Panc1 (cell line): Measurements from ENCODE around the gene ETV2. TPM values are rescaled to one million over a fixed set of nuclear protein-coding genes. Genes with fewer than 3 reads are reported as not detected.

Experiments
- ATAC-seq: fragments of 200-7000 bp; cut with Tn5 transposase; 2 replicates; pipeline ENCODE4 v1.9.1; 2020; ENCODE audit warnings: mild to moderate bottlenecking, moderate library complexity
- BruUV-seq: library from RNA; stranded (reverse); fragments of 400-500 nt; replicated peaks from 2 replicates; lab custom pipeline; 2021; lab: Mats Ljungman, UMichigan
- CTCF ChIA-PET: fragments of 300-600 bp; sonication (Branson Sonifier 250); formaldehyde crosslinking; loops from one replicate; lab custom pipeline; 2022; ENCODE audit warnings: antibody characterized with exemption; lab: Charles Lee
- POLR2A ChIA-PET: fragments of 300-600 bp; sonication (Branson Sonifier 250); formaldehyde crosslinking; loops from one replicate; lab custom pipeline; 2022; ENCODE audit warnings: antibody characterized with exemption; lab: Charles Lee
- DNase-seq: peaks from one replicate; pipeline ENCODE4 v3.0.0-alpha.2; 2010; ENCODE audit warnings: low read depth, low spot score
- H3K27ac ChIP-seq: 2 replicates; pipeline ENCODE4 v1.5.1; 2011; ENCODE audit warnings: mild to moderate bottlenecking, low read length, inconsistent platforms
- H3K27me3 ChIP-seq: fragments of 200-500 bp; sonication (Bioruptor generic); 2 replicates; pipeline ENCODE4 v1.6.0; 2014; ENCODE audit warnings: low read length, inconsistent platforms; ENCODE audit not compliant: control insufficient read depth, insufficient read depth
- H3K36me3 ChIP-seq: fragments of 200-500 bp; sonication (Bioruptor generic); 2 replicates; pipeline ENCODE4 v1.5.1; 2014; ENCODE audit warnings: inconsistent platforms, mild to moderate bottlenecking, low read length, moderate library complexity; ENCODE audit not compliant: control insufficient read depth, insufficient read depth
- H3K4me1 ChIP-seq: 2 replicates; pipeline ENCODE4 v1.5.1; 2011; ENCODE audit warnings: inconsistent platforms, mild to moderate bottlenecking, low read length, moderate library complexity; ENCODE audit not compliant: control insufficient read depth, insufficient read depth
- H3K4me3 ChIP-seq, 2 experiments: 2 replicates each; pipeline ENCODE4 v1.5.1; 2011 to 2012; ENCODE audit warnings: low read depth in 2 of 2, low read length in 2 of 2, mild to moderate bottlenecking in 2 of 2, inconsistent platforms in 1 of 2, moderate library complexity in 1 of 2
- H3K9me3 ChIP-seq: fragments of 200-500 bp; sonication (Bioruptor generic); 2 replicates; pipeline ENCODE4 v1.5.1; 2014; ENCODE audit warnings: low read depth, mild to moderate bottlenecking, inconsistent platforms, low read length, moderate library complexity; ENCODE audit not compliant: control insufficient read depth, insufficient read depth
- CTCF ChIP-seq: fragments of 450-650 bp; IDR thresholded peaks from 2 replicates; pipeline ENCODE4 v1.5.1; 2017; ENCODE audit warnings: mild to moderate bottlenecking
- POLR2AphosphoS5 ChIP-seq: IDR thresholded peaks from 2 replicates; pipeline ENCODE4 v1.6.1; 2012; ENCODE audit warnings: mild to moderate bottlenecking, low read depth, low read length, moderate library complexity
- REST ChIP-seq, 2 experiments: IDR thresholded peaks; 2 replicates each; pipeline ENCODE4 v1.6.1; 2011 to 2012; ENCODE audit warnings: low read depth in 2 of 2, control low read depth in 1 of 2, low read length in 1 of 2, mild to moderate bottlenecking in 1 of 2, moderate library complexity in 1 of 2; ENCODE audit not compliant: insufficient read depth in 1 of 2
- SIN3A ChIP-seq: IDR thresholded peaks from 2 replicates; pipeline ENCODE4 v1.6.1; 2012; ENCODE audit warnings: low read depth, mild to moderate bottlenecking, low read length, moderate library complexity, borderline replicate concordance; ENCODE audit not compliant: insufficient read depth
- TCF7L2 ChIP-seq: IDR thresholded peaks from 2 replicates; pipeline ENCODE4 v1.6.1; 2011; ENCODE audit warnings: mild to moderate bottlenecking, low read depth, low read length, inconsistent platforms
- in situ Hi-C: cut with HindIII; loops from 2 replicates; pipeline ENCODE4 v1.10.0; 2016; ENCODE audit warnings: low sequenced_read_pairs, low pct_unique_long_range_greater_than_20kb
- intact Hi-C: fragments of 100-400 bp; cut with micrococcal nuclease; formaldehyde crosslinking; loops from one replicate; pipeline ENCODE4 v1.10.0; 2022; ENCODE audit not compliant: unreplicated experiment
- total RNA-seq: library from RNA; stranded (reverse); gene quantifications from one replicate; pipeline ENCODE4 v1.2.1, GENCODE V29; 2021; ENCODE audit not compliant: unreplicated experiment

The ETV2 gene
- total RNA-seq, 1 experiment from 2014 or later = 2.8 TPM

GRCh38 chr19:35633727-35634440, 7.7 kb upstream of the ETV2 start:
- CTCF ChIA-PET = no interaction called here

GRCh38 chr19:35636651-35637050, 4.9 kb upstream of the ETV2 start:
- TF ChIP-seq CTCF = no peak
- no peak for TF ChIP-seq TCF7L2
- TF ChIP-seq POLR2AphosphoS5 = no peak
- intact Hi-C loops = no loop called here
- POLR2A ChIA-PET = no interaction called here
- Histone ChIP-seq H3K27me3 (no peaks in the 10 kb centered on the region), H3K9me3 (no peaks in the 10 kb centered on the region), H3K4me3 (no peak overlapping the region), H3K36me3 (peaks cover 3% of the 10 kb centered on the region; the same call in 1 of the 2 replicates), H3K4me1 (no peaks in the 10 kb centered on the region), H3K27ac (no peak overlapping the region)
- BruUV-seq = no TSS peak
- DNase-seq (no peak), ATAC-seq (no peak)
- in situ Hi-C loops = no loop called here
- CTCF ChIA-PET = no interaction called here

More at GRCh38 chr19:35633727-35634440, 7.7 kb upstream of the ETV2 start:
- H3K4me3 ChIP-seq = no peak overlapping the region
- no peak overlapping the region for H3K27ac ChIP-seq
- no peak for DNase-seq
- in situ Hi-C loops = no loop called here
- peaks cover 4% of the 10 kb centered on the region; the same call in 1 of the 2 replicates for H3K4me1 ChIP-seq
- no peaks in the 10 kb centered on the region for H3K27me3 ChIP-seq
- ATAC-seq = no peak
- BruUV-seq = no TSS peak
- no peaks in the 10 kb centered on the region for H3K9me3 ChIP-seq
- H3K36me3 ChIP-seq = peaks cover 8% of the 10 kb centered on the region
- TF ChIP-seq TCF7L2 (no peak), SIN3A (no peak), REST (IDR thresholded peaks at IDR 0.05; ENCODE audit: insufficient read depth in 1 of 2, low read depth in 2 of 2, low read length in 1 of 2) (no peak), CTCF (no peak), POLR2AphosphoS5 (no peak)
- POLR2A ChIA-PET = interaction anchor here (0.5 kb wide), 1 partner anchor 12 kb away, joined by 4 read pairs; no protein-coding TSS in a partner anchor
- intact Hi-C loops = no loop called here
